GM19043 (cell line): ENCODE data around the gene CEP72.
"Not testable (repeated sequence)": the region's sequence is repeated elsewhere in the genome, so short reads cannot be mapped to it uniquely, and the experiment has no call there.

Source experiments
- ATAC-seq: cut with Tn5 transposase; IDR thresholded peaks from one replicate; pipeline ENCODE4 v1.9.1; 2021; ENCODE audit warnings: low read depth; ENCODE audit not compliant: unreplicated experiment

The CEP72 gene

GRCh38 chr5:579746-580366 lies 32.3 kb upstream of the CEP72 start:
- no peak for ATAC-seq

- no peak for ATAC-seq
Observed at GRCh38 chr5:580436-580835, 31.7 kb upstream of the CEP72 start.

- ATAC-seq = no peak
Observed at GRCh38 chr5:581266-581665, 30.9 kb upstream of the CEP72 start.

- ATAC-seq = no peak
Observed at GRCh38 chr5:581941-582340, 30.2 kb upstream of the CEP72 start.

GRCh38 chr5:582445-582844 lies 29.7 kb upstream of the CEP72 start:
- ATAC-seq = not testable (repeated sequence)

GRCh38 chr5:582936-583635 lies 29.1 kb upstream of the CEP72 start:
- no peak for ATAC-seq

DNA sequence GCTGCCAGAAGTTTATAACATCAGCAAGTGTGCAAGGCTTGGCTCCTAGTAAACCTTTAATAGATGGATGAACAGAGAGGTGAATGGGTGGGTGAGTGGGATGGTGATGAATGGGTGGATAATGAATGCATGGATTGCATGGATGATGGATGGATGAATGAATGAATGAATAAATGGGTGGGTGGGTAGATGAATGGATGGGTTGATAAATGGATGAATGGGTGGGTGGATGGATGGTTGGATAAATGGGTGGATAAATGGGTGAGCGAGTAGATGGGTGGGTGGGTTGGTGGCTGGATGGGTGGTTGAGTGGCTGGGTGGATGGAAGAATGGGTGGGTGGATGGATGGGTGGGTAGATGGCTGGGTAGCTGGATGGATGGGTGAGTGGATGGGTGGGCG lies 28.5 kb upstream of the CEP72 start:
- ATAC-seq = no peak

- ATAC-seq = no peak
Observed at GRCh38 chr5:584216-584615, 27.9 kb upstream of the CEP72 start.

GRCh38 chr5:584846-585245 lies 27.3 kb upstream of the CEP72 start:
- ATAC-seq = no peak

- ATAC-seq = no peak
Observed at GRCh38 chr5:585556-585955, 26.6 kb upstream of the CEP72 start.

DNA sequence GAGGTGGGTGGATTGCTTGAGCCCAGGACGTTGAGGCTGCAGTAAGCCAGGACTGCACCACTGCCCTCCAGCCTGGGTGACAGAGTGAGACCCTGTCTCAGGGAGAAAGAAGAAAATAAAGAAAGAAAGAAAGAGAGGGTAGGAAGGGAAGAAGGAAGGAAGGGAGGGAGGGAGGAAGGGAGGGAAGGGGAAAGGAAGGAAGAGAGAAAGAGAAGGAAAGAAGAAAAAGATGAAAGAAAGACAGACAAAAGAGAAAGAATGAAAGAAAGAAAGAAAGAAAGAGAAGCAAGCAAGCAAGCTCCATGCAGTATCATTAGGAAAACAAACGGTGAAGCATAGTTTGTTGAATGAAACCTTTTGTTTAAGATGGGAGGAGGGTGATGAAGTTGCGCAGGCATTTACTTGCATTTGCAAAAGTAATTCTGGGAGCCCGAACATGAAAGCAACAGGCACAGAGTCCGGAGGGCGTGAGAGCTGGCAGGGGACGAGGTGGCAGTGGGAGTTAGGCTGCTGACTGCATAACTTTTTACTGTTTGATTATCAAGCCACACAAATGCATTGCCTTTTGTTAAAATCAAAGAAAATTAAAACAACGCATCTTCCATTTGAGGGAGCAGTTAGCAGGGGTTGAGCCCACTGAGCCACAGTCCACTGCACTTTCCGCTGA lies 26.0 kb upstream of the CEP72 start:
- ATAC-seq = no peak

DNA sequence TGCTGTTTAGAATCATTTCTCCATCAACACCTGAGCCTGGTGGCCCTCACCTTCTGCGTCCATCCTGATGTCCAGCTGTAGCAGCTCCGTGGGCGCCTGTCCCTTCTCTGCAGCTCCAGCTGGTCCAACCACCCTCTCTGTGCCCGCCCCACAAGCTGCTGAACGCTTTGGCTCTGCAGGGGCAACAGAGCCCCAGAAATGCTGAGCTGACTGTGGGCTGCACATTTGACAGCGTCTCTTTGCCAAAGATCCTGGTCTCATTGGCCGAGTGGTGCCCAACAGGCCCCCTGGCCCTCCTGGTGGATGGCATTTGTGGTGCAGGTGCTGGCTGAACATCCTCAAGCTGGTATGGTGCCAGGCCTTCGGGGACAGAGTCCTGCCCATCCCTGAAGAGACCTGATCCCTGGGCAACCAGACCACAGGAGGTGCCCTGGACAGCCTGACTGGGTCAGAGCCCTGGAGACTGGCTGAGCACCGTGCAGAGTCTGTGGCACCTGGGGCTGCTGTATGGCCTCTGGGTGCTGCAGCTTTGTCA lies 25.3 kb upstream of the CEP72 start:
- no peak for ATAC-seq

- no peak for ATAC-seq
Observed at GRCh38 chr5:587403-587802, 24.7 kb upstream of the CEP72 start.

- ATAC-seq = no peak
Observed at GRCh38 chr5:588406-588995, 23.6 kb upstream of the CEP72 start.

DNA sequence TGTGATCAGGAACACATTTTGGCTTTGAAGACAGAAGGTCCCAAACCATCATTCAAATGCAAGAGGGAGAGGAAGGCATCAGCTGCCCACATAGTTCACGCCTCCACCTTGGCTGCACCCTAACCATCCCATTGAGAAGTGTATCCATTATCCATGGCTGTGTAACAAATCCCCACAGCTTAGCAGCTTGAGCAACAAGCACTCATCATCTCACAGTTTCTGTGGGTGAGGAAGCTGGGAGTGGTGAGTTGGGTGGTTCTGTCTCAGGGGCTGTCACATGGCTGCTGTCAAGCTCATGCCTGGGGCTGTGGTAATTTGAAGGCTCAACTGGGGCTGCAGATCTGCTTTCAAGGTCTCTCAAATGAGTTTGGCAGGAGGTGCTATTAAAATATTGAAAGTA lies 23.0 kb upstream of the CEP72 start:
- ATAC-seq = no peak

DNA sequence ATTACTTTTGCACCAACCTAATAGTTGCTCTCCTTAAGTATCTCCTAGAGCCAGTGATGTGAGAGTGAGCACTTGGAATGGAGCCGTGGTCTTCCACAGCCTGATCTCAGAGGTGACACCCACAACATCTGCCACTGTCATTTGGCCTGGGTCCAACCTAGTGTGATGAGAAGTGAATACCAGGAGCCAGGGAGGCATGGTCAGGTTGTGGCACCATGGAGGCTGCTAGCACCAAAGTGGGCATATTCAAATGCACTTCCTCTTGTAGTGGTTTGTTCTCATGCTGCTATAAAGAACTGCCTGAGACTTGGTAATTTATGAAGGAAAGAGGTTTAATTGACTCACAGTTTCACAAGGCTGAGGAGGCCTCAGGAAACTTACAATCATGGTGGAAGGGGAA lies 22.6 kb upstream of the CEP72 start:
- no peak for ATAC-seq

DNA sequence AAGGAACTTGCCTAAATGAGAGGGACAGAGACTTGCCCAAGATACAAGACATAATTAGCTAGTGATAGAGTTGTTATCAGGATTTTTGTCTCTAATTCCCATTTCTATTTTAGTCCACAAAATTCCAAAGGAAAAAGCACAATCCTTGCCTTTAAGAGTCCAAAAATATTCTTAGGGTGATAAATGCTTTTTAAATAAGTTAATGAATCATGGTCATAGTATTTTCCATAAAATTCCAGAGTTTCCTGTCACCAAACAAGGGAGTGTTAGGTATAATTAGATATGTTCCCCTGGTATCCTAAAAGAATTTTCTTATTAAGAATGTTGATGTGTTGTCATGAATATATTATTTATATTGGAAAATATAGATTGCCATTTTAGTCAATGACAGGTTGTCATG lies 21.8 kb upstream of the CEP72 start:
- no peak for ATAC-seq

DNA sequence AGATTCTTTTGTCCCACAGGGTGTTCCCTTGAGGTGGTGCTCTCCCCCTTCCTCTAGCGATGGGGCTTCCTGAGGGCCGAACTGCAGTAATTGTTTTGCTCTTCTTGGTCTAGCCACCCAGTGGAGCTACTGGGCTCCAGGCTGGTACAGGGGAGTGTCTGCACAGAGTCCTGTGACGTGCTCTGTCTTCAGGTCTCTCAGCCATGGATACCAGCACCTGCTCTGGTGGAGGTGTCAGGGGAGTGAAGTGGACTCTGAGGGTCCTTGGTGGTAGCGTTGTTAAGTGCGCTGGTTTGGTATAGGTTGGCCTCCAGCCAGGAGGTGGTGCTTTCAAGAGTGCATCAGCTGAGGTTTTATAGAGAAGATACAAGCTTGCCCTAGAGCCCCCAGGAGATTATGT lies 20.4 kb upstream of the CEP72 start:
- ATAC-seq = no peak

- ATAC-seq = no peak
Observed at GRCh38 chr5:592158-592557, 20.0 kb upstream of the CEP72 start.

GRCh38 chr5:593511-593910 lies 18.6 kb upstream of the CEP72 start:
- no peak for ATAC-seq

- no peak for ATAC-seq
Observed at GRCh38 chr5:594226-594860, 17.8 kb upstream of the CEP72 start.
